GM18520 (cell line): ENCODE measurements around the gene KIAA2012.
"Not testable (repeated sequence)": the region's sequence is repeated elsewhere in the genome, so short reads cannot be mapped to it uniquely, and the experiment has no call there.

Source experiments
- ATAC-seq: cut with Tn5 transposase; IDR thresholded peaks from one replicate; pipeline ENCODE4 v1.9.1; 2021; ENCODE audit not compliant: unreplicated experiment

The KIAA2012 gene

GRCh38 chr2:202114795-202115194 is 41.7 kb downstream of the KIAA2012 start:
- ATAC-seq = no peak

GRCh38 chr2:202115479-202115971 is 42.5 kb downstream of the KIAA2012 start:
- ATAC-seq = no peak

- no peak for ATAC-seq
Measured at GRCh38 chr2:202116691-202117090, 43.6 kb downstream of the KIAA2012 start.

GRCh38 chr2:202118168-202118567 is 45.1 kb downstream of the KIAA2012 start:
- no peak for ATAC-seq

- ATAC-seq = no peak
Measured at GRCh38 chr2:202120828-202121227, 47.8 kb downstream of the KIAA2012 start.

- ATAC-seq = no peak
Measured at GRCh38 chr2:202121532-202122162, 48.6 kb downstream of the KIAA2012 start.

GRCh38 chr2:202122163-202122540 is 49.1 kb downstream of the KIAA2012 start:
- ATAC-seq = no peak

GRCh38 chr2:202122980-202123720 is 50.1 kb downstream of the KIAA2012 start:
- no peak for ATAC-seq

- ATAC-seq = no peak
Measured at GRCh38 chr2:202124286-202124685, 51.2 kb downstream of the KIAA2012 start.

- ATAC-seq = no peak
Measured at GRCh38 chr2:202127687-202128331, 54.8 kb downstream of the KIAA2012 start.

GRCh38 chr2:202129841-202130240 is 56.8 kb downstream of the KIAA2012 start:
- ATAC-seq = no peak

- no peak for ATAC-seq
Measured at GRCh38 chr2:202133200-202133908, 60.3 kb downstream of the KIAA2012 start.

GRCh38 chr2:202133909-202134265 is 60.8 kb downstream of the KIAA2012 start:
- no peak for ATAC-seq

GRCh38 chr2:202135091-202135874 is 62.2 kb downstream of the KIAA2012 start:
- no peak for ATAC-seq

- ATAC-seq = not testable (repeated sequence)
Measured at GRCh38 chr2:202136039-202136438, 63.0 kb downstream of the KIAA2012 start.

- ATAC-seq = no peak
Measured at GRCh38 chr2:202136526-202136925, 63.5 kb downstream of the KIAA2012 start.

- ATAC-seq = no peak
Measured at GRCh38 chr2:202140522-202141252, 67.6 kb downstream of the KIAA2012 start.

- ATAC-seq = no peak
Measured at GRCh38 chr2:202141329-202141947, 68.4 kb downstream of the KIAA2012 start.

- ATAC-seq = no peak
Measured at GRCh38 chr2:202142540-202142939, 69.5 kb downstream of the KIAA2012 start.

GRCh38 chr2:202147775-202148174 is 74.7 kb downstream of the KIAA2012 start:
- ATAC-seq = no peak
